ENCODE measurements around the gene BBS12. TPM values are rescaled to one million over a fixed set of nuclear protein-coding genes. Genes with fewer than 3 reads are reported as not detected.

The BBS12 gene
- polyA plus RNA-seq, 1 donor: 3.1 TPM

DNA sequence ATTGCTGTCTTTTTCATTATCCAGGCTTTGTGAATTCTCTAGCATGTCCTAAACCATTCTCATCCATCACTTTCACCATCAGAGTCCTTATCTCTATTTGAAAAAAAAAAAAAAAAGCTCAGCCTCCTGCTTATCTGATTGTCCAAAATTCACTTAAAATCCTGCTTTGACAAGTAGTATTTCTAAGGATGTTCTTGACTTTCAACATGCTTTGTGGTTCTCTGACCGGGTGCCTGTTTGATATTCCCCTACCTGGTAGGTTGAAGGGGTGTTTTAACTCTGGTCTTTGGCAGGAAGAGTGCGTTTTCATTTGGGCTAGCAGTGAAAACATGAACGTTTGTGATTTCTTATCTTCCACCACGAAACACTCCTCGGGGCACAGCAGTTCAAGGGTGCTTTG is 17.3 kb upstream of the BBS12 start:
- no peak for DNase-seq (ENCODE audit: low read depth)

DNA sequence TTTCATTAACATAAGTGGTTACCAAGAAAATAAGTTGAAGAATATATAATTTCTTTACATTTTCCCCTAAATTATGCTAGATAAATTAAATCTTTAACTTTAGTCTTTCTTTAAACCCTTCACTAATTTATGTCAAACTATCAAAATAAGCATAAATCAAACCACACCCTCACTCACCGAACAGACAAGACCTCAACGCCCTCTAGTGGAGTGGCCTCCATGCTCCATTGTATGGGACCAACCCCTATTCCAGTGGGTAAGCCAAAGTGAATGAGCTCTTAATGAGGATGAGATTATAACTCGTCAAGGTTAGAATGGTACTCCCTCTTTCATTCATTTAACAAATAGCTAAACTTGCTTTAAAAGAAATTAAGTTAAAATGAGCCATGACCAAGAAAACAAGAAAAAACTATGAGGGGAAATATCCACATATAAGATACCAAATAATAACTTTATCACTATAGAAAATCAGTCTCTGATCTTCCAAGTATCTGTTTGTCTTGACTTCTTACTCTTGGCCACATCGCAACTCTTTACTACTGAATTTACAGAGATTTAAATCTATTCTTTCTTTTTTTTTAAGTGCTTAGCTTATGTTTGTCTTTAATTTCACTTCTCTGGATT is 15.6 kb upstream of the BBS12 start:
- DNase-seq (ENCODE audit: low read depth): no peak

DNA sequence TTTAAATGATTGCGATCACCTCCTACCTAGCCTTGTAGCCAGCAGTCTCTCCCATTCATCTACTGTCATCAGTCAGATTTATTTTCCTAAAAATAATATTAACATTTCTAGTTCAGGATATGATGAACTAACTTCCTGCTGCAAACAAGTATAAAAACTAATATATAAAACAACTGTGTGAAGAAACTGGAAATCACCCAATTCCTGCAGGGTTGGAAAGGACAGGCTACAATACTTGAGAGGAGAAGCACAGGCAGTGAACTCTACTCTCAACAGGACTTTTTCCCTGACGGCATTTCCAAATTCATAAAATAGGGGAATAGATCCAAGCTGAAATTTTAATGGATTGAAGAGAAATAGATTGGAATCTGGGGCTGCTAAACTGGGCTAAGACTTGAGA is 14.2 kb upstream of the BBS12 start:
- peak; percentile 65 for DNase-seq (ENCODE audit: low read depth)

DNA sequence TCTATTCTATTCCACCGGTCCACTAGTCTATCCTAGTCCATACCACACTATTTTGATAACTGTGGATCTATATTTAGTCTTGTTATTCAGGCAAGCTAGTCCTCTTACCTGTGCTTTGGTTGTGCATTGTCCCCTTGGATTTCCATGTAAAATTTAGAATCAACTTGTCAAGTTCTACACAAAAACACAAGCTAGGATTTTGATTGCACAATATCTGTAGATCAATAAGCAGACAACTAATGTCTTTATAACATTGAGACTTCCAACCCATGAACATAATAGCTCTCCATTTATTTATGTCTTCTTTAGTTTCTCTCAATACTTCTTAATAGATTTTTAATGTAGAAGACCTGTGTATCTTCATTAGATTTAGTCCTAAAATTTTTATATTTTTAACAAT is 10.2 kb upstream of the BBS12 start:
- DNase-seq (ENCODE audit: low read depth): no peak

DNA sequence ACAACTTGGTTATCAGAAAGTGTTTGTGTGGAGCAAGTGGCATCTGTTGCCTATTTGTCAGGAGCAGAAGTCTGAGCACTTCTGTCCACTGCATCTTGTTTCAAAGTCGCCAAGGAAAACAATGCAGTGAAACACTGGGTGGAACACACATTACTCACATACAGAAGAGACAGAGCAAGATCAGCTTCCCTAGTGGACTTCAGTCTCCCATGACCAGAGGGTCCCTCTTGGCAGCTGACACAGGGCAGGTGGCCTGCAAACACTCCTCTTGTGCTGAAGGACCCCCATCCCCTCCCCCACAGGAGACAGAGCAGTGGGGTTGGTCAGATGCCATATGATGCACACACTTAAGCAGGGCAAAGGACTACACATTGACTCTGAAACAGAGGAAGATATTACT is 3.6 kb upstream of the BBS12 start:
- no peak for DNase-seq (ENCODE audit: low read depth)

DNA sequence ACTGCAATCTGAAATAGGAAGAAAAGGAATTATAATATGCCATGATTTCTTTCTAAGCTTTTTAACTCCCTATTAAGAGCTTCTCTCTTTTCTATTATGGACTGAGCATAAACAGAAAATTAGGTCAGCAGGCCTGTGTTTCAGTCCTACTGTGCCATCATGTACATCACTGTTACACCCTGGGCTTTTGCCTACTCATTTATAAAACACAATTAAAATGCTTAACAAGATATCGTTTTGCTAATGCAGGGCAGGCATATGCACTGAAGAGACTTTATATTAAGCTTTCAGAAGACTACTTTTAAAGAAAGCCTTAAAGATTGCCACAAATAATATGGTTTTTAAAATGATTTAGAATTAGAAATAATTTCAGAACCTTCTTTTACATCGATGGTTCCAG is 828 bp upstream of the BBS12 start:
- no peak for DNase-seq (ENCODE audit: low read depth)

DNA sequence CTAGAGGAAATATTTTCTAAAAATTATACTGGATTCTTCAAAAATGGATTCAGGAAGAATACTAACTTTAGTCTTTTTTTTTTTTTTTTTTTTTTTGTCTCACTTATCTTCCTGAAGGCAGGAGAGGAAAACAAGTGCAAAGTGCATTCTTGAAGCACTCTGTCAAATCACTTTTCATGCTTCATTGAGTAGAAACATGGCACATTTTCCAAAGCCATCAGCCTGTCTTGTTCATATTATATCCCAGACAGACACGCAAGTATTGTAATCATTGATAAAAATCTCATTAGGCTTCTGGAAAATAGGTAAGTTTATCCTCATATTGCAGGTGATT is 1.2 kb downstream of the BBS12 start:
- no peak for DNase-seq (ENCODE audit: low read depth)

DNA sequence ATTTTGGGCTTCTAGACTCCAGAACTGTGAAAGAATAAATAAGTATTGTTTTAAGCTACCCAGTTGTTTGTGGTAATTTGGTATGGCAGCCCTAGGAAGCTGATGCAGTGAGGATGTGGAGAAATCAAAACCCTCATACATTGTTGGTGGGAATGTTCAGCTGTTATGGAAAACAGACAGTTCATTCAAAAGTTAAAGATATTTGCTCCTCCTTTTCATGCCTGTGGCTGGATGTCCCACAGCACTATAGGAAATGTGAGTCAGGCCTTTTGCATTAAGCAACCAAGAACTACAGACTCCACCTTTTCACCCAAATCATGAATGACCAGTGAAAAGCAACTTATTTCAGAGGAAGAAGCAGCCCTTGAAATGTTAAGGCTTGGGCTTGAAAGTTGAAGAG is 6.7 kb downstream of the BBS12 start:
- DNase-seq (ENCODE audit: low read depth): no peak

DNA sequence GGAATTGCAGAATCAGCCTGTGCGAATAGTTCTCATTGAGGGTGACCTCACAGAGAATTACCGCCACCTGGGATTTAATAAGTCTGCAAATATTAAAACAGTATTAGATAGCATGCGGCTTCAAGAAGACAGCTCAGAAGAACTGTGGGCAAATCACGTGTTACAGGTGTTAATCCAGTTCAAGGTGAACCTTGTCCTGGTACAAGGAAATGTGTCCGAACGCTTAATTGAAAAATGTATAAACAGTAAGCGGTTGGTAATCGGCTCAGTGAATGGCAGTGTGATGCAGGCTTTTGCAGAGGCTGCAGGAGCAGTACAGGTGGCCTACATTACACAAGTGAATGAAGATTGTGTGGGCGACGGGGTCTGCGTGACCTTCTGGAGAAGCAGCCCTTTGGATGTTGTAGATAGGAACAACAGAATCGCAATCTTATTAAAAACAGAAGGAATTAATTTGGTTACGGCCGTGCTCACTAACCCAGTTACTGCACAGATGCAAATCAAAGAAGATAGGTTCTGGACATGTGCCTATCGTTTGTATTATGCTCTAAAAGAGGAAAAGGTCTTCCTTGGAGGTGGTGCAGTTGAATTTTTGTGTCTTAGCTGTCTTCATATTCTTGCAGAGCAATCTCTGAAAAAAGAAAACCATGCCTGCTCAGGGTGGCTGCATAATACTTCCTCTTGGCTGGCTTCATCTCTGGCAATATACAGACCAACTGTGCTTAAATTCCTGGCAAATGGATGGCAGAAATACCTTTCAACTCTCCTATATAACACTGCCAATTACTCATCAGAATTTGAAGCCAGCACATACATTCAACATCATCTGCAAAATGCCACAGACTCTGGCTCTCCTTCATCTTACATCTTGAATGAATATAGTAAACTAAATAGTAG is 10.7 kb downstream of the BBS12 start:
- no peak for DNase-seq (ENCODE audit: low read depth)

DNA sequence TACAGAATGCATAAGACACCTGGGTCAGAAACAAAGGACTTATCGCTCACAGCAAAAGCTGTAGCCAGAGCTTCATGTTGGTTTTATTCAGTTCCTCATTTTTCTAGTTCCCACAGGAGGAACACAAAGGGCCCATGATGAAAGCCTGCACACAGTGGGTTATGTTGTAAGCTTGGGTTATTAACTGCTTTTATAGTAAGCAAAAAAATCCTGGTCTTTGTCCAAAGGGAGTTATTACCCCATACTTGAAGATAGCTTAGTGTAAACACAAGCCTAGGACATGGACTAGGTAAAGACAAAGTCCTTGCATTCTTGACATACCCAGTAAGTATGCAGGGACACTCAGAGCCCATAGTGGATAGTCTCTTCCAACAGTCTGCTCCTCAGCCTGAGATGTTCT is 11.7 kb downstream of the BBS12 start:
- DNase-seq (ENCODE audit: low read depth): no peak

DNA sequence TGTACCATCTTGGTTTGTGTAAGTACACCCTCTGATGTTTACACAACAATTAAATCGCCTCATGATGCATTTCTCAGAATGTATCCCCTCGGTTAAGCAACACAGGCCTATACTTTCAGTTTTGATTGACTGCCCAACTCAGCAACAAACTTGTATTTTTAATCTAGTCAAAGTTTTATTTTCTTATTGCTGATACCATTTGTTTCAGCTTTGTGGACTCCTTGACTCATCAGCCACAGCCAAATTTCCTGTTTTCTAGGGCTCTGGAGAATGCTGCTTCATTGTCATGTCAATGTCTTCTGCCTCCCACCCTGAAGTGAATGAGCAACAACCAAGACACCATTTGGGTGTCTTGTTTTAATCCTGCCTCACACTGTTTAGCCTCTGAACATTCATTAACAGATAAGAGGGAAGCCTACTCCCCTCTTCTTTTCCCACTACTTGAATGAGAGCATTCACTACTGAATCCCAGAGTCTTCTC is 14.0 kb downstream of the BBS12 start:
- DNase-seq (ENCODE audit: low read depth): no peak

DNA sequence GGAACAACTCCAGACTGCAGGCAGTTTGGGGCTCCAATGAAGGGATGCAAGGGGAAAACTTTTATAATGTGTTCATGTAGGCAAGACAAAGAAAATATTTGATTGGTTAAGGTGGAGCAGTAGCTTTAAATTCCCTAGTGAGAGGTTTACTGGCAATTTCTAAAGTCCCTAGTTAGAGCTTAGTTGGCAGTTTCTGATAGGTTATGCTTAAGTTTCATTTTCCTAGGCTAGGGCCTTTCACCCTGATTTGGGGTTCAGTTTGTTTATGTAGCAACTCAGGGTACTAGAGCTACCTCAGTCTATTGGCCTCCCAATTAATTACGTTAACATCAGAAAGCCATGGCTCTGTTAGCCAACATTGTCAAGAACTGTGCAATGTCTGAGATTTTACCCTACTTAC is 14.6 kb downstream of the BBS12 start:
- DNase-seq (ENCODE audit: low read depth): no peak

DNA sequence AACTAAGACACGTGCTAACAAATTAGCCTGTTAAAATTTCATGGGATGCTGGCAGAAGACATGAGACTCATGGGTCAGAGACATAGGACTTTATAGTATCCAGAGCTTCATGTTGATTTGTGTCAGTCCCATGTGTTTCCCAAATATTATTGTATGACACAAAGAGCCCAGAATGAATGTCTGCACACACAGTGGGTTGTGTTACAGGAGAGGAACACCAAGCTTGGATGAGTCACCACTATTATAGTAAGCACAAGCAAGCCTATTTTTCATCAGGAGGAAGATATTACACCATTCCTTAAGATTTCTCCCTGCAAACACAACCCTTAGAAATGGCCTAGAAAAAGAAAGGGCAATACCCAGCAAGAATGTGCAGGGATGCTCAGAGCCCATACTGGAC is 15.4 kb downstream of the BBS12 start:
- DNase-seq (ENCODE audit: low read depth): no peak

DNA sequence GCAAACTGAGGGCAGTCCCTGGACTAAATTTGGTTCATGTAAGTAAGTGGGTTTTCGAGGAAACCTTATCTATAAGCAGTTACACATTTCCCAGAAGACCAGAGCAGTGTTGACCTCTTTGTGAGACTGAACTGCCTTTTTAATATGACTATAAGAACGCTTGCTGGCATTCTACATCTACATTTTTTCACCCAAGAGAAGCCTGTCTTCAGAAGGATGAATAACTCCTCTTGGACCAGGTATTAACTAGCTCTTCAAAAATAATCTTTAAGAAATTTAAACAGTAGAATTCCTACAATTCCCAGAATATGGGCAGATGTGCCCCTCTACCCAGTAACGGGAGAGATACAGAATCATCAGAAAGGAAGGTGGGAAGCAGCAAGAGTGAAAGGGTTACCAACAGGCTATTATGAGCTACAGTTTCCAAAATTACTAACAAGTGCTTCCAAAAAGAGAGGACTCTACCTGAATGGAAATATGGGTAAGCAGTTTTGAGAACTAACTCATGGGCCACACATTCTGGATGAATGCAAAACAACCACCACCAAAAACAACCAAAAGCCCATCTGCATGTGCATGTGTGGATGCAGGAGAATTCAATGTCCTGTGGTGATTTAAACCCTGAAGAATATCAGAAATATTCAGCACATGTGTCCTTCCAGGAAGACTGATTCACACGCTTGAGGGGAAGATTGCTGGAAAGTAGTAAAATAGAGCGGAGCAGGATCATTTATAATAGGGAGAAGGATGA is 17.4 kb downstream of the BBS12 start:
- DNase-seq (ENCODE audit: low read depth): no peak

DNA sequence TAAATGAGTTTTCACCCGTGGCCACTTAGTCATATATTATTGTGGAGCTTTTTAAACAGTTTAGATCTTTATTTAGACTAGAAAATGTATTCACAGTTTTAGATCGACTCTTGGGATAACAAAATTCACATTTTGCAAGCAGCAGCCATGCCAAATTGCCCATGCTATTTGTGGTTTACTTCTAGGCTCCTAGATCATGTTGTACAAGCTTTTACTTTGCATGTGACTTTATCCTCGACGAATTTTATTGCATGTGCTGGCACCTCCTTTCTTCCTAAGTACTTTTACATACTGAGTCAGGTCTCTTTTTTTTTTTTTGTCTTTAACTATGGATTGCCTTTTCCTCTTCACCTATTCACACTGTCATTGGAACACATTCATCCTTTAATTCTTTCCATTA is 23.2 kb downstream of the BBS12 start:
- no peak for DNase-seq (ENCODE audit: low read depth)

DNA sequence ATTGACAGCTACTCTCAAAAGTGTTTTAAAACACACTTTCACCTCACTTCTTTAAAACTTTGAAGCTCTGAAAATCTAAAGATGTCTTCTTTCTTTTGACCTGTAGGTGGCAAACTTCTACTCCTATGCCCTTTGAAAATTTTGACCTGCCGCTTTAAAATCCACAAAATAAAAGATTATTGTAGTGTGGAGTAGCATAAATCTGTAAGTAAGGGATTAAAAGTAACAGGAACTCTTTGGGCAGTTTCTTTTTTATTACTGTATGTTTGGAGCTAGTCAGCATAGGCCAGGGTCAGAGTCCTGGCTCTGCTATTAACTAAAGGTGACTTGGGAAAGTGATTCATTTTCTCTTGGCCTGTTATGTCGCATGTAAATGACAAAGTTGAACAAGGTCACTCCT is 25.5 kb downstream of the BBS12 start:
- no peak for DNase-seq (ENCODE audit: low read depth)

DNA sequence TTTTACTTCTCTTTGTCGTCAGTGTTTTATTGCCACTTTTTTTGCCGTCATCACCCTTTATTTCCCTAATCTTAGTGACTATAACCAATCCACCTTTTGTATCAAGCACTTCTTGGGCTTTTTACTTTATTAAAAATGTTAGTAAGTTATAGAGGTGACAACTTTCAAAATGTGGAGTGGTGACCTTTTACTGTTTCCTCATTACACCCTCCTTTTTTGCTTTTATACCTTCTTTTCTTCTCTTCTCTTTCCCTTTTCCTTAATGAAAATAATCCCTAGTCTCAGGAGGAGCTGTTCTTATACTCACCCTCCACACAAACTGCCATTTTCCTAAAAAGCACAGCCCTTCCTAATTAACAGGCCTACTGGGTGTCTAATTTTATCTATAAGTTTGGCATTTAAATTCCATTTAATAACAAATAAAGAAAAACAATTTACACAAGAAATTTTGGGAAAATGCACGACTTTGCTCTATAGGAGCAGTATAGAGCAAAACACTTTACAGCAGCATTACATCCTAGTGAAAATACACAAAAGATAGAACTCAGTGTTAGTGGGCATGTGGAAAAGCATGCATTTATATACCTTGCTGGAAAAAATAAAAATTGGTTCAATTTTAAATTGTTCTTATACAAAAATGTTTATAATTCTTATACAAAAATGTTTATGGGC is 27.3 kb downstream of the BBS12 start:
- DNase-seq (ENCODE audit: low read depth): no peak

DNA sequence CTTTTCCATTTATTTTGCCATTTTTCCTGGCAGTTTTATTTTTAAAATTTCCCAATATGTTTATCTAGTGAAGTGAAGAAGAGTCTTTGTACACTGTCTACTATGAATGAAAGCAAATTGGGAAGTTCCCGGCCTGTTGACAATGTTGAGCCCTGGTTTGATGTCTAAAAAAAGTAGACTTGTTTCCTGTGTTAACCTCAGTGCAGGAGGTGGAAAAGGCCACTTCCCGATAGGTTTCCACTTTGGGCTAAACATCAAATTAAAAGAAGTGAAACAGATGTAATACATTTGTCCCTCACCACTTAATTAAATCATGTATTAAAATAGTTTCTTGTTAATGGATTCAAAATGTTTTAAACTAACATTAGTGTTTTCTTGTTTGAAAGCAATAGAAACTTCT is 30.0 kb downstream of the BBS12 start:
- no peak for DNase-seq (ENCODE audit: low read depth)

DNA sequence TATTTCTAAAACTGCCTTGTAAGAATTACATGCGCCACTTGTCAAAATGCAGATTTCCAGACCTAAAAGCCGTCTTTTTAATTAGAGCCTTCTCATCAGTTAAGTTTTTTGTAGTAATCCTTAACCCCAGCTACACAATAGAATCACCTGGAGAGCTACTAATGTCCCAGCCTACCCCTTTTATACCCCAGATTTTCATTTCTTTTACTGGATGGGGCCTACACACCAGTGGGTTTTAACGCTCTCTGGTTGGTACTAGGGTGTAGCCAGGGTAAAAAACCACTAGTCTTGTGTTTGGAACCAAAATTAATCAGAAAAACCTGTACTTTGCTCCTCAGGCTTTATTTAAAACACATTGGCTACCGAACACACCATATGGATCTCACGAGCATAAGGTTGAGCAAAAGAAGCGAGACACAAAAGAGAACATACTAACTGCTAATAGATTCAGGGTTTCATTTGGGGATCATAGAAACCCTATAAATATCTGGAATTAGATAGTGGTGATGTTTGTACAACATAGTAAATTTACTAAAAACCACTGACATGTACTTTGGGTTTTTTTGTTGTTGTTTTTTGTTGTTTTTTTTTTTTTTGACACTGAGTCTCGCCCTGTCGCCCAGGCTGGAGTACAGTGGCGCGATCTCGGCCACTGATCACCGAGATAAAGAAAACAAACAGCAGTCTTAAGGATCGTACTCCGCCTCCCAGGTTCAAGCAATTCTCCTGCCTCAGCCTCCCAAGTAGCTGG is 30.6 kb downstream of the BBS12 start:
- no peak for DNase-seq (ENCODE audit: low read depth)

DNA sequence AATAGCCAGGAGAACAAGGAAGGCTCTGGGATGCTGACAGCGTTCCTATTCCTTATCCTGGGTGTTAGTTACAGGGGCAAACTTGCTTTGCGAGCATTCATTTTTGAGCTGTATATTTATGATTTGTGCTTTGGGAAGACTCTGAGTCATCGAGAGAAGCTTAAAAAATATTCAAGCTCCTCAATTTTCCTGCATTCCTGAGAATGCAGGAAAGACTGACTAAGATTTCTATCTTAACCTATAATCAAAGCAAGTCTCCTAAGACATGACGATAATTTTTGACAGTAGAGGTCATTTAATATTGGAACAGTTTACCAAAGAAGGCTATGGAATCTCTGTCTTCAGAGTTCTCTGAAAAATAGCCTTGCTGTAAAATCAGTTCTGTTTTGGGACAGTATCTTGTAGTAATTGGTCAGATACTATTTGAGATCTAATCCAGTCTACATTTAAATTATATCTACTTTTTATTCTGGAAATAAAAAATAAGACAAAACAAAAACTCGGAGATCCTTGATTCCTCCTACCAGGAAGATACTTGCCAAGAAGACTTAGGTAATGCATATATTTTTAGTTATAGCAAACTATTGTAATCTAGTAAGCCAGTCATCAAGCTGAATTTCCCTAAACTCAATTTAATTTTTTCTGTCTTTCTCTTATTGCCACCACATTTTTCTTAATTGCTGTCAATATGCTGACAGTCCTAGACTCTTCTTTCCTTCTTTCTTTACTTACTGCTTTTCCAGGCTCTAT is 31.7 kb downstream of the BBS12 start:
- no peak for DNase-seq (ENCODE audit: low read depth)

DNA sequence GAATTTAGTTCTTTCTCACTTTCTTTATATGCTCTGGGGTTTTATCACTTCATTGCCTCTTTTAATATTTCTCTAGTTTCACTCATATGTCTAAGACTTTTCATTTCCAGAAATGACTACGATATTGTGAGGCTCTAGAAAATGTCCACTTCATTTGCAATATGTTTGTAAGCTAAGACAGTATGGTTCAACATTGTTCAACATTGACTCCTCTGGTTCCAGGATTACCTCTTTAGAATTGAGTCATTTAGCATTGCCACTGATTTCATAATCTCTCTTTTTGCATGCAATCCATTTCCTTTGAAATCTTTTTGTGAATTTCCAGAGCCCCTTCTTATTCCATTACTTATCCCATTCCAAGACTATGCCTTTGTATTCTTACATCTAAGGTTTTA is 32.3 kb downstream of the BBS12 start:
- no peak for DNase-seq (ENCODE audit: low read depth)

Measured in forelimb muscle (tissue), 1 donor.